H9 (cell line): Measurements from ENCODE around the gene KCMF1. TPM values are rescaled to one million over a fixed set of nuclear protein-coding genes. Genes with fewer than 3 reads are reported as not detected.
A peak's percentile ranks its signal among the peaks of the same experiment; 100 is the strongest.

Experiments
- DNase-seq: peaks from one replicate; pipeline ENCODE4 v3.0.0-alpha.2; 2017
- H2AFZ ChIP-seq: one replicate; pipeline ENCODE4 v1.6.1; 2013; ENCODE audit warnings: mild to moderate bottlenecking, low read length, control low read depth, moderate library complexity
- H2AK5ac ChIP-seq: 2 replicates; pipeline ENCODE4 v1.6.1; 2013; ENCODE audit warnings: low read length, control low read depth, mixed read lengths; ENCODE audit not compliant: insufficient read length
- H2BK120ac ChIP-seq: one replicate; pipeline ENCODE4 v1.6.1; 2013; ENCODE audit warnings: low read depth, mild to moderate bottlenecking, low read length, control low read depth, inconsistent platforms; ENCODE audit not compliant: poor library complexity, severe bottlenecking
- H2BK12ac ChIP-seq: 2 replicates; pipeline ENCODE4 v1.6.1; 2013; ENCODE audit warnings: low read length, control low read depth, mixed read lengths, low read depth; ENCODE audit not compliant: insufficient read length
- H2BK15ac ChIP-seq: 2 replicates; pipeline ENCODE4 v1.6.1; 2013; ENCODE audit warnings: low read depth, low read length, control low read depth
- H2BK20ac ChIP-seq: one replicate; pipeline ENCODE4 v1.6.1; 2013; ENCODE audit warnings: low read depth, mild to moderate bottlenecking, low read length, control low read depth, inconsistent platforms; ENCODE audit not compliant: poor library complexity, severe bottlenecking
- H2BK5ac ChIP-seq: 2 replicates; pipeline ENCODE4 v1.6.1; 2013; ENCODE audit warnings: low read length, control low read depth, mixed read lengths; ENCODE audit not compliant: insufficient read length
- H3K14ac ChIP-seq: 2 replicates; pipeline ENCODE4 v1.6.1; 2013; ENCODE audit warnings: low read length, control low read depth; ENCODE audit not compliant: insufficient read depth
- H3K18ac ChIP-seq: 2 replicates; pipeline ENCODE4 v1.6.1; 2013; ENCODE audit warnings: low read depth, mild to moderate bottlenecking, mixed read lengths, low read length, control low read depth; ENCODE audit not compliant: insufficient read length
- H3K23ac ChIP-seq: 2 replicates; pipeline ENCODE4 v1.6.1; 2013; ENCODE audit warnings: low read length, control low read depth, mixed read lengths, low read depth; ENCODE audit not compliant: insufficient read length
- H3K23me2 ChIP-seq: 2 replicates; pipeline ENCODE4 v1.6.1; 2013; ENCODE audit warnings: low read depth, mild to moderate bottlenecking, mixed read lengths, low read length, control low read depth; ENCODE audit not compliant: insufficient read length, poor library complexity, severe bottlenecking
- H3K27ac ChIP-seq: 2 replicates; pipeline ENCODE4 v1.5.1; 2013; ENCODE audit warnings: low read length, control low read depth, mixed read lengths, low read depth; ENCODE audit not compliant: insufficient read length
- H3K27me3 ChIP-seq: 2 replicates; pipeline ENCODE4 v1.6.1; 2013; ENCODE audit warnings: low read length, control low read depth, inconsistent platforms; ENCODE audit not compliant: insufficient read depth
- H3K4ac ChIP-seq: 2 replicates; pipeline ENCODE4 v1.6.1; 2013; ENCODE audit warnings: low read depth, mild to moderate bottlenecking, control low read depth, inconsistent platforms, low read length, moderate library complexity
- H3K4me1 ChIP-seq: 2 replicates; pipeline ENCODE4 v1.6.1; 2013; ENCODE audit warnings: low read length, control low read depth, inconsistent platforms; ENCODE audit not compliant: insufficient read depth
- H3K4me2 ChIP-seq: 2 replicates; pipeline ENCODE4 v1.6.1; 2013; ENCODE audit warnings: low read length, control low read depth, mixed read lengths; ENCODE audit not compliant: insufficient read length, insufficient read depth
- H3K56ac ChIP-seq: 2 replicates; pipeline ENCODE4 v1.6.1; 2013; ENCODE audit warnings: low read depth, mild to moderate bottlenecking, mixed read lengths, low read length, control low read depth; ENCODE audit not compliant: insufficient read length
- H3K79me1 ChIP-seq: 2 replicates; pipeline ENCODE4 v1.6.1; 2013; ENCODE audit warnings: low read depth, mild to moderate bottlenecking, moderate library complexity, low read length, control low read depth, inconsistent platforms; ENCODE audit not compliant: insufficient read depth, poor library complexity, severe bottlenecking
- H3K79me2 ChIP-seq: 2 replicates; pipeline ENCODE4 v1.6.1; 2013; ENCODE audit warnings: low read length, control low read depth, inconsistent platforms; ENCODE audit not compliant: insufficient read depth
- H3K9ac ChIP-seq: 2 replicates; pipeline ENCODE4 v1.6.1; 2013; ENCODE audit warnings: low read length, control low read depth, mixed read lengths; ENCODE audit not compliant: insufficient read length; ENCODE audit errors: extremely low read depth
- H3K9me3 ChIP-seq: one replicate; pipeline ENCODE4 v1.6.1; 2013; ENCODE audit warnings: low read depth, low read length, inconsistent platforms; ENCODE audit not compliant: control insufficient read depth
- H3T11ph ChIP-seq: one replicate; pipeline ENCODE4 v1.6.1; 2013; ENCODE audit warnings: mild to moderate bottlenecking, low read length, control low read depth, inconsistent platforms
- H4K20me1 ChIP-seq: one replicate; pipeline ENCODE4 v1.6.1; 2013; ENCODE audit not compliant: control insufficient read depth, insufficient read length, insufficient read depth
- H4K5ac ChIP-seq: 2 replicates; pipeline ENCODE4 v1.6.1; 2013; ENCODE audit warnings: low read depth, mild to moderate bottlenecking, mixed read lengths, low read length, control low read depth; ENCODE audit not compliant: insufficient read length
- H4K8ac ChIP-seq: replicated peaks from 2 replicates; pipeline ENCODE4 v1.6.1; 2013; ENCODE audit warnings: low read length, control low read depth, mixed read lengths, low read depth; ENCODE audit not compliant: insufficient read length
- H4K91ac ChIP-seq: 2 replicates; pipeline ENCODE4 v1.6.1; 2013; ENCODE audit warnings: low read depth, mild to moderate bottlenecking, moderate library complexity, mixed read lengths, low read length, control low read depth; ENCODE audit not compliant: insufficient read length
- H3K27ac Mint-ChIP-seq, 3 experiments: 2 replicates in 2 of 3; 3 replicates in 1 of 3; pipeline ENCODE4 v1.8.0; 2020 to 2021; ENCODE audit warnings: mixed read lengths in 3 of 3, mild to moderate bottlenecking in 1 of 3, moderate library complexity in 1 of 3
- H3K27me3 Mint-ChIP-seq: 2 replicates; pipeline ENCODE4 v1.8.0; 2021; ENCODE audit warnings: low read depth, mild to moderate bottlenecking, moderate library complexity, mixed read lengths
- H3K36me3 Mint-ChIP-seq, 3 experiments: 2 replicates in 2 of 3; 3 replicates in 1 of 3; pipeline ENCODE4 v1.8.0; 2020 to 2021; ENCODE audit warnings: low read depth in 3 of 3, mixed read lengths in 3 of 3; ENCODE audit not compliant: insufficient read depth in 1 of 3
- H3K4me1 Mint-ChIP-seq, 2 experiments: 2 replicates each; pipeline ENCODE4 v1.8.0; 2020; ENCODE audit warnings: mixed read lengths in 2 of 2
- H3K4me3 Mint-ChIP-seq, 2 experiments: 2 replicates in 1 of 2; 3 replicates in 1 of 2; pipeline ENCODE4 v1.8.0; 2020 to 2021; ENCODE audit warnings: mild to moderate bottlenecking in 2 of 2, mixed read lengths in 2 of 2, moderate library complexity in 1 of 2
- H3K9me3 Mint-ChIP-seq, 2 experiments: 2 replicates in 1 of 2; 3 replicates in 1 of 2; pipeline ENCODE4 v1.8.0; 2020; ENCODE audit warnings: mild to moderate bottlenecking in 2 of 2, mixed read lengths in 2 of 2, moderate library complexity in 1 of 2
- WGBS: extraction: QIAGEN DNeasy Blood & Tissue Kit; methylation state at CpG from one replicate; pipeline ENCODE4 v1.1.7; 2013; ENCODE audit warnings: missing lambda C conversion rate, low lambda C conversion rate, mixed read lengths; ENCODE audit not compliant: insufficient read length; ENCODE audit errors: extremely low coverage; 5-methylcytosine and 5-hydroxymethylcytosine counted together
- total RNA-seq: library from RNA; stranded (reverse); gene quantifications from 2 replicates; pipeline ENCODE4 v1.2.1, GENCODE V29; 2021
- TF ChIP-seq, protein P1 (sequence below): fragments of 200-600 bp; sonication (generic); conservative IDR thresholded peaks from 3 replicates; pipeline ENCODE4 v1.8.0; 2021; ENCODE audit warnings: antibody characterized with exemption, mild to moderate bottlenecking

The KCMF1 gene
- total RNA-seq, 1 experiment from 2014 or later: 113 TPM

GRCh38 chr2:85018049-85018447 is 47.1 kb downstream of the KCMF1 start:
- peaks cover 10% of the 10 kb centered on the region for H3K79me1 ChIP-seq
- no peak overlapping the region for H4K5ac ChIP-seq
- H2BK5ac ChIP-seq: no peak overlapping the region
- peaks cover 0 to 3% of the 10 kb centered on the region in 2 experiments; a peak in 1 of 5 replicates for H3K9me3 Mint-ChIP-seq
- TF ChIP-seq, protein P1, sequence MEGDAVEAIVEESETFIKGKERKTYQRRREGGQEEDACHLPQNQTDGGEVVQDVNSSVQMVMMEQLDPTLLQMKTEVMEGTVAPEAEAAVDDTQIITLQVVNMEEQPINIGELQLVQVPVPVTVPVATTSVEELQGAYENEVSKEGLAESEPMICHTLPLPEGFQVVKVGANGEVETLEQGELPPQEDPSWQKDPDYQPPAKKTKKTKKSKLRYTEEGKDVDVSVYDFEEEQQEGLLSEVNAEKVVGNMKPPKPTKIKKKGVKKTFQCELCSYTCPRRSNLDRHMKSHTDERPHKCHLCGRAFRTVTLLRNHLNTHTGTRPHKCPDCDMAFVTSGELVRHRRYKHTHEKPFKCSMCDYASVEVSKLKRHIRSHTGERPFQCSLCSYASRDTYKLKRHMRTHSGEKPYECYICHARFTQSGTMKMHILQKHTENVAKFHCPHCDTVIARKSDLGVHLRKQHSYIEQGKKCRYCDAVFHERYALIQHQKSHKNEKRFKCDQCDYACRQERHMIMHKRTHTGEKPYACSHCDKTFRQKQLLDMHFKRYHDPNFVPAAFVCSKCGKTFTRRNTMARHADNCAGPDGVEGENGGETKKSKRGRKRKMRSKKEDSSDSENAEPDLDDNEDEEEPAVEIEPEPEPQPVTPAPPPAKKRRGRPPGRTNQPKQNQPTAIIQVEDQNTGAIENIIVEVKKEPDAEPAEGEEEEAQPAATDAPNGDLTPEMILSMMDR: peak; percentile 20; the same call in 2 of the 3 replicates
- H3K27ac ChIP-seq: no peak overlapping the region
- no peak for DNase-seq
- H3K9ac ChIP-seq: no peak overlapping the region
- no peak overlapping the region for H2BK120ac ChIP-seq
- H3K18ac ChIP-seq: no peak overlapping the region
- no peaks in the 10 kb centered on the region for H3K4me1 ChIP-seq
- H2BK20ac ChIP-seq: no peak overlapping the region
- H3K4me2 ChIP-seq: no peak overlapping the region
- no peak overlapping the region for H3K56ac ChIP-seq
- no peak overlapping the region for H2AK5ac ChIP-seq
- no peaks in the 10 kb centered on the region for H3K27me3 ChIP-seq
- no peak overlapping the region for H2BK12ac ChIP-seq
- H3K4me3 Mint-ChIP-seq: no peak overlapping the region
- no peaks in the 10 kb centered on the region for H3K23me2 ChIP-seq
- no peak overlapping the region for H3K23ac ChIP-seq
- peaks cover 11 to 18% (median 13%) of the 10 kb centered on the region in 3 experiments; a peak in 6 of 7 replicates for H3K36me3 Mint-ChIP-seq
- peak overlapping the region in 2 of 3 experiments; percentile 71 to 76; a peak in 3 of 7 replicates for H3K27ac Mint-ChIP-seq
- peaks cover 23% of the 10 kb centered on the region for H3K79me2 ChIP-seq
- peaks cover 29 to 31% of the 10 kb centered on the region in 2 experiments for H3K4me1 Mint-ChIP-seq
- H4K8ac ChIP-seq: no peak overlapping the region
- H3K14ac ChIP-seq: no peak overlapping the region
- no peaks in the 10 kb centered on the region for H3K27me3 Mint-ChIP-seq
- no peaks in the 10 kb centered on the region for H4K20me1 ChIP-seq
- H2AFZ ChIP-seq: no peak overlapping the region
- H4K91ac ChIP-seq: no peak overlapping the region
- no peak overlapping the region for H3K4ac ChIP-seq
- H3T11ph ChIP-seq: no peak overlapping the region
- H2BK15ac ChIP-seq: no peak overlapping the region
- no CpG with 5 or more reads among the region's 8 CpGs for WGBS
- H3K9me3 ChIP-seq: no peaks in the 10 kb centered on the region
